Measurements from ENCODE around the gene SPIRE1.

DNA sequence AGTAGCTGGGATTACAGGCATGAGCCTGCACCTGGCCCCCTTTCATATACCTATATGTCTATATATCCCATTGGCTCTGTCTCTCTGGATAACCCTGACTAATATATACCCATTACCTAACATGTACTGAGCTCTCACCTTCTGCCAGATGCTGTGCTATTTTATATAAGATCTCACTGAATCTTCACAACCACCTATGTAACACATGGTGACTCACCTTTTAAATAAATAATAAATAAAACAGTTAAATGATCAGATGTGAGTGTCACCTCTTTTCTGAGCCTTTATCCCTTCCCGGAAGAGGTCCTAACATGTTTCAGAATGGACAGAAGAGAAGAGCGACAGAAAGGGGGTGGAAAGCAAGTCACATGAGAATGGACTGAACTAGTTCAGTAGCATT is 123.1 kb downstream of the SPIRE1 start:
- TF ChIP-seq, protein P1, sequence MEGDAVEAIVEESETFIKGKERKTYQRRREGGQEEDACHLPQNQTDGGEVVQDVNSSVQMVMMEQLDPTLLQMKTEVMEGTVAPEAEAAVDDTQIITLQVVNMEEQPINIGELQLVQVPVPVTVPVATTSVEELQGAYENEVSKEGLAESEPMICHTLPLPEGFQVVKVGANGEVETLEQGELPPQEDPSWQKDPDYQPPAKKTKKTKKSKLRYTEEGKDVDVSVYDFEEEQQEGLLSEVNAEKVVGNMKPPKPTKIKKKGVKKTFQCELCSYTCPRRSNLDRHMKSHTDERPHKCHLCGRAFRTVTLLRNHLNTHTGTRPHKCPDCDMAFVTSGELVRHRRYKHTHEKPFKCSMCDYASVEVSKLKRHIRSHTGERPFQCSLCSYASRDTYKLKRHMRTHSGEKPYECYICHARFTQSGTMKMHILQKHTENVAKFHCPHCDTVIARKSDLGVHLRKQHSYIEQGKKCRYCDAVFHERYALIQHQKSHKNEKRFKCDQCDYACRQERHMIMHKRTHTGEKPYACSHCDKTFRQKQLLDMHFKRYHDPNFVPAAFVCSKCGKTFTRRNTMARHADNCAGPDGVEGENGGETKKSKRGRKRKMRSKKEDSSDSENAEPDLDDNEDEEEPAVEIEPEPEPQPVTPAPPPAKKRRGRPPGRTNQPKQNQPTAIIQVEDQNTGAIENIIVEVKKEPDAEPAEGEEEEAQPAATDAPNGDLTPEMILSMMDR (IDR thresholded peaks at IDR 0.05): no peak
- TF ChIP-seq POLR2A (IDR thresholded peaks at IDR 0.05) (no peak), EP300 (IDR thresholded peaks at IDR 0.05) (no peak)

Data from tibial nerve (tissue), 4 donors.